HG03565 (cell line): ENCODE measurements around the gene RASGRF1.
A peak's percentile ranks its signal among the peaks of the same experiment; 100 is the strongest.
"Not testable (repeated sequence)": the region's sequence is repeated elsewhere in the genome, so short reads cannot be mapped to it uniquely, and the experiment has no call there.

Source experiments
- ATAC-seq: cut with Tn5 transposase; IDR thresholded peaks from one replicate; pipeline ENCODE4 v1.9.1; 2021; ENCODE audit warnings: mild to moderate bottlenecking, moderate library complexity; ENCODE audit not compliant: unreplicated experiment

RASGRF1 gene

DNA sequence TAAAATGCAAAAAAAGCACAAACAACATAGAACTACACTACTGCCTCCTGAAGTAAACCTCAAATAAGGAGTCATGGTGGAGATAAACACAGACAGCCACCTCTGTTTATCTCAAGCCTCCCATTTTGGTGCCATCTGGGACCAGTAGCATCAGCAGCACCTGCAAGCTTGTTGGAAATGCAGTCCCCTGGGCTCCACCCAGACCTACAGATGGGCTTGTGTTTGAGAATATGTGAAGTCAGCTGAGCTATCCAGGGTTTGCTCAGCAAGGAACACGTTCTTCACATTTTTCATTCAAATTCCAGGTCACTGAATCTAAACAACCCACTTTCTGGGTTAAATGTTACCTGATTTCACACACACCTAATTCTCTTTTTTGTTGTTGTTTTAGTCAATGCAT, 45.5 kb downstream of the RASGRF1 start:
- no peak for ATAC-seq

DNA sequence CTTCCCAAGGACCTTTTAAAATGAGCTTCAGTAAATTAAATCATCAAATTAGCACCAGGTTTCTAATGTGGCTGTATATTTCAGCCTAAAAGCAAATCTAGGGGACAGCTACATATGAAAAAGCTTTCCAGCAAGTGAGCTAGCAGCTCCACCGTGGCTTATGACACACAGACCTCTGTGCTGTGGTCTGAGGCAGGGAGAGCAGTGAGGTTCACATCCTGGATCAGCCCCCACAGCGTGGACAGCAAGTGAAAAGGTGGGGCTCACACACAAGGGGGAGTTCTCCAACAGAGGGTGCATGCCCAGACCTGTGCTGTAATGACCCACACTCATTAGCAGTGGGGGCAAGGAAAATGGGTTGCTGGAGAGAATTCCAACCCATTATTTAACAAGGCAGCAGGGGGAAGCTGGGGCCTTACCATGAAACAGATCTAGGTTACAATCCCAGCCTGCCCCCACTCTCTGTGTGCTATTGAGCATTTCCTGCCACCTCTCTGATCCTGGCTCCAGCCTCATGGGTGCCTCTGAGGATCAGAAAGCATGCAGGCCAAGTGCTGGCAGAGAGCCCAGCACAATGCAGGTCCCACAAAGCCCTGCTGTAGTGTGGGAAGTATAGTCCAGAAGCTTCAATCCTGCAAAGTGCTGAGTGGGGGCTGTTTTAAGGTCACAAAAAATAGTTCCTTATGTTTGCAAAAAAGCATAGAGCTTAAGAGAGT, 48.2 kb downstream of the RASGRF1 start:
- ATAC-seq: no peak

DNA sequence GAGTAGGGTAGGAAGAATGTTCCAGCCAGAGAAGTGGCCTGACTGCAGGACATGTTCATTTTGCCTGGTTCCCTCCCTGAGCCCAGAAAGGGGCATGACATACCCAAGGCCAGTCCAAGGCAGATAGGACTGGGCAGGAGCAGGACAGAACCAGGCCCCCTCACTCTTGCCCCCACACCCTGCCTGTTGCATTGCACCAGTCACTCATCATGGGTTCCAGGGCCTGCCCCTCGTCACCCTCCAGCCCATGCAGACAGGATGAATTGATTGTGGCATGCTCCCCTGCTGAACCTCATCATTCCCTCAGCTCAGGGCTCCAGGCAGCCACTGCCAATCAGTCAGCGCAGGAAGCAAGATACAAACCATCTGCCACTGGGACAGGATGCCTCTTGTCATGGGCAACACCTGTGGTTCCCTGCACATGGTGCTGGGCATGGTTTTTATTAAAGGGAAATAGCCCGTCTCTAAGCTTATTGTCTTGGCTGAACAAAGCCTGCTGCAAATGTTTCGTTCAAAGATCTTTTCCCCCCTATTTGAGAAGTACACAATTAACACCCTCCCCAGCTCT, 48.9 kb downstream of the RASGRF1 start:
- ATAC-seq: no peak

DNA sequence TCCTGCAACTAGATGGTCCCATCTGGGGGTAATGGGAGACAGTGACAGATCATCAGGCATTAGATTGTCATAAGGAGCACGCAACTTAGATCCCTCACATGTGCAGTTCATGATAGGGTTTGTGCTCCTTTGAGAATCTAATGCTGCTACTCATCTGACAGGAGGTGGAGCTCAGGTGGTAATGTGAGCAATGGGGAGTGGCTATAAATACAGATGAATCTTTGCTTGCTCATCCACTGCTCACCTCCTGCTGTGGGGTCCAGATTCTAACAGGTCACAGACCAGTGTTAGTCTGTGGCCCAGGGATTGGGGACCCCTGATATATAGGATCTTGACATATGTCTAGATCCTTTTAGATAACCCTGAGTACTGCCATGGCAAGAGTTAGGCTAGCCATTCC, 52.7 kb downstream of the RASGRF1 start:
- ATAC-seq: no peak

GRCh38 chr15:79036323-79036722, 54.3 kb downstream of the RASGRF1 start:
- ATAC-seq: no peak

GRCh38 chr15:79035814-79036213, 54.8 kb downstream of the RASGRF1 start:
- ATAC-seq: no peak

- peak; percentile 64 for ATAC-seq
These were observed 55.4 kb downstream of the RASGRF1 start for GRCh38 chr15:79035111-79035601.

DNA sequence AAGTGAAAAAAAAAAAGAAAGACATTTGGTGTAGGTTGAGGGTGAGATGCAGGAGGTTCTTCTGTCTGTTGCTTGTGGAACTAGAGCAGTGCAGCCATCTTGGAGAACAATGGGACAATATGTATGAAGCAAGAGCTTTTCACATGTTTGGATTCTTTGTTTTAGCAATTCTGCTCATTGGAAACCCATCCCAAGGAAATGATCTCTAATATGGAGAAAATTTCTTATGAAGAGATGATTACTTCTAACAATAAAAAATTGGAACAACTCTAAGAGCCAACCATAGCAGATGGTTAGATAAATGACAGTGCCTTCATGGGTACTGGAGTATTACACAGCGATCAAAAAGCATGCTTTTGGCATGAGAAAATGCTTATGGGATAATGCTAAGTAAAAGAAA, 56.3 kb downstream of the RASGRF1 start:
- no peak for ATAC-seq

GRCh38 chr15:79032656-79033055, 57.9 kb downstream of the RASGRF1 start:
- no peak for ATAC-seq

DNA sequence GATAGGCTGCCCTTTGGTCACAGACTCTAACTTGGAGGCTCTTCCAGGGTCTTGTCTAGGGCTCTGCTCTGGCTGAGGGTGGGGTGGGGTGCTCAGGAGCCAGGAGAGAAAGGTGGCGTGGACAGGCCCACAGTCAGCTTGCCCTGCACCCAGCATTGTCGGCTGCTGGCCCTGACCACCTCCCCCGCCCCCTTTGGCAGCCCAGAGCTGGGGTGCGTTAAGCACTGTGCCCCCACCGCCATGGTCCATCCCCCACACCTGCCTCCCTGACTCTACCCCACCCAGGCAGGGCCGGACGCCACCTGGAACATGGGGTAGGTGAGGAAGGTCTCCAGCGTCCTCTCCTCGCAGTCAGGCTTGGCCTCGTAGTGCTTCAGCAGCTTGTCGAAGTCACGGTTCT, 58.8 kb downstream of the RASGRF1 start:
- no peak for ATAC-seq

DNA sequence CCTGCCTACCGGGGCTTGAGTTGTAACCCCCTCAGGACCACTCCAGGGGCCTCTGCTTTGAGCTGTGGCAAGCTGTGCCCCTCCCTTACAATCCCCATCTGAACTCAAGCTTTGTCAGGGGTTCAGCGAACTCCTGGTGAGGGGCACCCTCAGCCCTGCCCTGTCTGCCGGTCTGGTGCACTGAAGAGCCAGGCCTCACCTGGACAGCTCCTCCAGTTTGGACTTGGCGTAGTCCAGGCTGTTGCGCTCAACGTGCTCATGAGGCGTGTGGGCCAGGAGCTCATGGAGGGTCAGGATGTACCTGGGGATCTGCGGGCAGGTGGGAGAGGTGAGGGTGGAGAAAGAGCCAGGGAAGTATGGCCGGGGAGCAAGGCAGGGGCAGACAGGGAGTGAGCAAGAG, 59.4 kb downstream of the RASGRF1 start:
- no peak for ATAC-seq

DNA sequence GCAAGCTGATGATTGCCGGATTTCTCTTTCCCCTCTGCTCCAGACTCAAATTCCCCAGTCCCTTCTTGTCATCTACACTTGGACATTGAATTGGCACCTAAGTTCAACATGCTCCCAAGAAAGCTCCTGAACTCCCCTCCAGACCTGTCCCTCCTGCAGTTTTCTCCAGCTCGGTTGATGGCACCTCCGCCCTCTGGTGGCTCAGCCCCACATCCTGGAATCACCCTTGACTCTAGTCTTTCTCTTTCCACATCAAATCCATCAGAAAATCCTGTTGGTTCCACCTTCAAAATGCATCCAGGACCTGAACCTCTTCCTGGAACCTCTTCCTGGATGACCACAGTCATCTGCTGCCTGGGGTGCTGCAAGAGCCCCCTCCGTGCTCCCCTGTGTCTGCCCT, 60.1 kb downstream of the RASGRF1 start:
- ATAC-seq: no peak

DNA sequence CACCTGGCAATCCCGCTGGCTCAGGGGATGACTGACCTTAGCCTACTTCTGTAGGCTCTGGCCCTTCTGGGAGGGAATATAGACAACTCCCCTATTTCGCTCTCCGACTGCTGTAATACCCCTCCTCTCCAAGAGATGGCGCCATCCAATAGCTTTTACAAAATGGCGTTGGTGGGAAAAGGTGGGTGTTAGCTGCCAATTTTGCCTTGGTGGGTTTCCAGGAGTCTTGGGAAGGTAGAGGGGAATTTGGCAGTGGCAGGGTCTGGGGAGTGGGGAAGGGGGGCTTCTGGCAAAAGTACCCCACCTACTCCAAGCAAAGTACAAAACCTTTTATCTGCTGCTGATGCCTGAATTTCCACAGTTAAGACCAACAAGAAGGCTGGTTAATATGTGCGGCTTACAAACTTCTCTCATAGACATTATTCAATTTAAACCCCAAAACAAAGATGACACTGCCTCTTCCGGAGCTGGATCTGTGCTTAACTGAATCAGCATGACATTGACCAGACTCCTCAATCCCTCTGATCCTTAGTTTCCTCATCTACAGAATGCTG, 62.1 kb downstream of the RASGRF1 start:
- no peak for ATAC-seq

- ATAC-seq: no peak
These were observed 62.8 kb downstream of the RASGRF1 start for GRCh38 chr15:79027532-79028410.

DNA sequence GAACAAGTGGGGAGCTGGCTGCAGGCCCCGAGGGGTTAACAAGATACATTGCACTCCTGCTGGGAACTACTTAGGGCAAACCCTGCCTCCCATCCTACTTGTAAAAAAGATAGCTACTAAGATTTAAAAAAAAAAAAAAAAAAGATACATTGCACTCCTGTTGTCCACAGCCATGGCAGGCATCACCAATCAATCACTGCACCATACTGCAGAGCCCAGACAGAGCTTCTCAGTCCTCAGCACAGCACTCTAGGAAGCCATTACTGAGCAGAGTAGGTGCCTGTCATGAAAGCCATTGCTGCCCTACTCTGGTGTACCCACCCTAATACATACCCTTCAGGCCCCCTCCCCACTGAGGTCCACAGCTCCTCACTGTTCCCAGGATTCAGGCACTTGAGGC, 64.8 kb downstream of the RASGRF1 start:
- ATAC-seq: no peak

GRCh38 chr15:79025201-79025600, 65.4 kb downstream of the RASGRF1 start:
- ATAC-seq: no peak

GRCh38 chr15:79024493-79024892, 66.1 kb downstream of the RASGRF1 start:
- not testable (repeated sequence) for ATAC-seq

- no peak for ATAC-seq
These were observed 66.7 kb downstream of the RASGRF1 start for GRCh38 chr15:79023918-79024317.

- no peak for ATAC-seq
These were observed 67.1 kb downstream of the RASGRF1 start for GRCh38 chr15:79023546-79023890.

DNA sequence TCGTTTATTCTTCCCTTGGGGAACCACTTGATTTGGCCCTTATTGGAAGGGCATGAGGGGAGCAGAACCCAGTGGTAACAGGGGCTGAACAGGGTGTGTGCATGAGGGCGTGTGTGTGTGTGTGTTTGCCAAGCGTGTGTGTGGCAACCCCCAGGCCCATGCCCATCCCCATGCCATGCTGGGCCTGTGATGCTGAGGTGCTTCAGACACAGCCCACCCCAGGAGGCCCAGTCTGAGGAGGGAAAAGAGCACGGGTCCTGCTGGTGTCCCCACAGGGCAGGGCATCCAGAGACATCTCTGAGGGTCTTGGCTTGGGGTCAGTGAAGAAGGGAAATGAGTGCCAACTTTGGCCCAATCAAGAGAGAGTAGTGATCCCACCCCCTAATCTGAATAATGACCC, 71.6 kb downstream of the RASGRF1 start:
- ATAC-seq: no peak

GRCh38 chr15:79017953-79018352, 72.6 kb downstream of the RASGRF1 start:
- no peak for ATAC-seq
